Gastrocnemius medialis (tissue), 4 donors: ENCODE data around the gene PEX16.

Experiments used
- POLR2A ChIP-seq, 2 donors: fragments of 450-650 bp; IDR thresholded peaks; one replicate each; pipeline ENCODE4 v1.6.1; 2017; ENCODE audit warnings: antibody characterized with exemption in 2 of 2, mild to moderate bottlenecking in 2 of 2, moderate library complexity in 2 of 2
- TF ChIP-seq, protein P1 (sequence below), 5 experiments: fragments of 450-650 bp in 3 of 5; fragments of 200-600 bp in 2 of 5; sonication (generic) in 2 of 5; IDR thresholded peaks in 4 of 5; conservative IDR thresholded peaks in 1 of 5; 1 replicate in 4 of 5; 2 replicates in 1 of 5; pipeline ENCODE4 v1.5.1; 2016 to 2019; ENCODE audit warnings: antibody characterized with exemption in 5 of 5, mild to moderate bottlenecking in 3 of 5, moderate library complexity in 3 of 5

DNA sequence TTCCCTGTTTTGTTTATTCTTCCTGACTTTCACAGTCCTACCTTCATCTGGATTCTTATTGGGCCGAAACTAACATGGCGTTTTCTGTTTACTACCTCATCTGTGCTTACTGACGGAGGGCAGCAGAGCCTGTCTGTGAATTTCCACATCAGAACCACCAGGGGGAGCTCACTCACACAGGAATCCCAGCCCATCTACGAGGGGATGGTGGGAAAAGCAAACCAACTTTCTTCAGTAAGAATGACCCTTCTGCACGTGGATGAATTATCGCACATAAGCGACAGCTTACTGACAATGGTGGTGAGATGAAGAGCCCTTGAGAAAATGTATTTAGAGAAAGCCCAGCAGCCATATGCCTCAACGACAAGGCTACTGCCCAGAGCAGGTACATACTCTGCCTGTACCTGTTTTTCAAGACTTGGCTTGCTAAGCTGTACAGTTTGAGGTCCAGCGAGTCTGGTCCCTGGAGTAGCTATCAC is 47.3 kb upstream of the PEX16 start:
- TF ChIP-seq, protein P1, sequence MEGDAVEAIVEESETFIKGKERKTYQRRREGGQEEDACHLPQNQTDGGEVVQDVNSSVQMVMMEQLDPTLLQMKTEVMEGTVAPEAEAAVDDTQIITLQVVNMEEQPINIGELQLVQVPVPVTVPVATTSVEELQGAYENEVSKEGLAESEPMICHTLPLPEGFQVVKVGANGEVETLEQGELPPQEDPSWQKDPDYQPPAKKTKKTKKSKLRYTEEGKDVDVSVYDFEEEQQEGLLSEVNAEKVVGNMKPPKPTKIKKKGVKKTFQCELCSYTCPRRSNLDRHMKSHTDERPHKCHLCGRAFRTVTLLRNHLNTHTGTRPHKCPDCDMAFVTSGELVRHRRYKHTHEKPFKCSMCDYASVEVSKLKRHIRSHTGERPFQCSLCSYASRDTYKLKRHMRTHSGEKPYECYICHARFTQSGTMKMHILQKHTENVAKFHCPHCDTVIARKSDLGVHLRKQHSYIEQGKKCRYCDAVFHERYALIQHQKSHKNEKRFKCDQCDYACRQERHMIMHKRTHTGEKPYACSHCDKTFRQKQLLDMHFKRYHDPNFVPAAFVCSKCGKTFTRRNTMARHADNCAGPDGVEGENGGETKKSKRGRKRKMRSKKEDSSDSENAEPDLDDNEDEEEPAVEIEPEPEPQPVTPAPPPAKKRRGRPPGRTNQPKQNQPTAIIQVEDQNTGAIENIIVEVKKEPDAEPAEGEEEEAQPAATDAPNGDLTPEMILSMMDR (IDR thresholded peaks at IDR 0.05 in 4 of 5, conservative IDR thresholded peaks at IDR 0.05 in 1 of 5): peak; percentile 74 to 87 (median 82)
- no peak for TF ChIP-seq POLR2A (IDR thresholded peaks at IDR 0.05)
